SKM-1 (cell line): ENCODE results near the gene MYPOP.
A peak's percentile ranks its signal among the peaks of the same experiment; 100 is the strongest.
"Not testable (repeated sequence)": the region's sequence is repeated elsewhere in the genome, so short reads cannot be mapped to it uniquely, and the experiment has no call there.

ENCODE experiments used
- DNase-seq: peaks from one replicate; lab custom pipeline; 2025; ENCODE audit not compliant: unreplicated experiment; lab: John Stamatoyannopoulos, UW

MYPOP gene

DNA sequence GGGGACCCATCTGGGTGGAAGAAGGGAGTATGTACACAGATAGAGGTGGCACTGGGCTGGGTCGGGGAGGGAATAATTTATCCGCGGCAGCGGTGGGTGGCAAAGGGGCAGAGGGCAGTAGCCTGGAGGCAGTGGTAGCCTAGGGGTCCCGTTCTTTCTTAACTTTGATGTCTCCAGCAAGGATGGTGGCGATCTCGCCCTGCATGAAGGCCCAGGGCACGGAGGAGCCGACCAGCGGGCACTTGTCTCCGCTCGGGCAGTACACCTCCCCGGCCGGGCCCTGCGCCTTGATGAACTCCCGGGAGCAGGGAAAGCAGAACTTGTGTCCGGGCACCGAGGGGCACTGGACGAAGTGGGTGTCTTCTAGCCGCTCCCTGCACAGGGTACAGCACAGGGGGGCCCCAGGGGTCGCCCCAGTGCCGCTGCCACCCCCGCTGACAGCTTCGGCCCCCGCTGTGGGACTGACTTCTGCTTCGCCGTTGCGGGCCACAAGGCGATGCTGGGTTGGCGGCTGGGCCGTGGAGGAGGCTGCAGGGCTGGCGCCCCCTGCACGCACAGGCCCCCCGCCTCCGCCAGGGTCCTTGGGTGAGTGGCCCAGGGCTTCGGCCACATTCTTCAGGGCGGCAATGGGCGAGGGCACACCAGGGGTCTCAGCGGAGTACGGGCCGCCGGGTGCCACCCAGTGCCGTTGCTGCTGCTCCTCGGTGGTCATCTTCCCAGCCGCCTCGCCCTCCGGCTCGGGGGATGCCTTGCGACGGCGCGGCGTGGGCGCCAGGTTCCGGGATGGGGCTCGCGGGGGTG is 18.3 kb downstream of the MYPOP start:
- no peak for DNase-seq

DNA sequence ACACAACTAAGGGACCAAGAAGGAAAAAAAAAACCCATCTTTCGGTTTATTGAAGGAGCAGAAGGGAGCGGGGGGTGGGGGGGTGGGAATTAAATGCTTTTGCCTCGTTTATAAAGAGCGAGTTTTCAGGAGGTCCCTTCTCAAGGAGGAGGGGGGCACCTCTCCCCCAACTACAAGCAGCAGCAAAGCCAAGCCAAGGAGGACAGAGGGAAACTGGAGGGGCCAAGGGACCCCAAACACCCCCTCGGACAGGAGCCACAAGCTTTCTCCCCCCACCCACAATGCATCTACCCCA is 18.9 kb downstream of the MYPOP start:
- no peak for DNase-seq

DNA sequence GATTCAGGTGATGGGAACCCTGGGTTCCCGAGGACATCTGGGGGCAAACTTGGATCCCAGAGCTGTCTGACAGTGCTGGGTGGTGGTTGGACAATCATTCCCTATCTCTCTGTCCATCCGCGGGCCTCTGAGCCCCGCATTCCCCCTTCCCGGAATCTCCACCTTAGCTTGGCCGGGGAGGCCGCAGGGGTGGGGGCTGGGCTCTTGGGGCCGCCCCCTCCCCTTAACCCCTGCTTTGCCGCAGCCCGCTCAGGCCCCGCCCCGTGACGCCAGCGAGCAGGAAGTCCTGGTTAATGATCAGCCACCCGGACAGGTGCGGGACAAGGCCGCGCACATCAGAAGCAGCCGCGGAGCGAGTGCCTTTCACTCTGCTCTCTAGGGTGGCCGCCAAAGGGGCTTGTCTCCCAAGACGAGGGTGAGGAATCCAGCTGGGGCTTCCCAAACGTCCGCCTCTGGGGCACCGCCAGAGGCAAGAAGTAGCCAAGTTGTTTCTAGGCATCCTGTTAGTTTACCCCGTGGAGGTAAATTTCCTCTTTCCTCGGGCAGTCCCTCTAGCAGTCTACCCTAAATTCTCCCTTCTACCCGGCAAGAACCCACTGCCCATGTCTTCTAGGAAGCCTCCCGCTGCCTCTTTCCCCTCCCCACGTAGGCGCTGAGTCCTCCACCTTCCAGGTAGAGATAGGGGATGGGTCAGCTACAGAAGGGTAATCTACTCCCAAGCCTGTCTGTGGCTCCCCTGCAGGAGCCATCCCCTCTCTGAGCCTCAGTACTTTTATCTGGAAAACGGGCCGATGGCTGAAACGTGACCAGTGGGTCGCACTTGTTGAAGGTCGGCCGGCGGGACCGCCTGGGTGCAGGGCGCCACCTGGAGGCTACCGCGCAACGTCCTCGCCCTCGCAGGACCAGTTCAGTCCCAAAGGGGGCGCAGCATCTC is 19.5 kb downstream of the MYPOP start:
- peak; percentile 30 for DNase-seq

DNA sequence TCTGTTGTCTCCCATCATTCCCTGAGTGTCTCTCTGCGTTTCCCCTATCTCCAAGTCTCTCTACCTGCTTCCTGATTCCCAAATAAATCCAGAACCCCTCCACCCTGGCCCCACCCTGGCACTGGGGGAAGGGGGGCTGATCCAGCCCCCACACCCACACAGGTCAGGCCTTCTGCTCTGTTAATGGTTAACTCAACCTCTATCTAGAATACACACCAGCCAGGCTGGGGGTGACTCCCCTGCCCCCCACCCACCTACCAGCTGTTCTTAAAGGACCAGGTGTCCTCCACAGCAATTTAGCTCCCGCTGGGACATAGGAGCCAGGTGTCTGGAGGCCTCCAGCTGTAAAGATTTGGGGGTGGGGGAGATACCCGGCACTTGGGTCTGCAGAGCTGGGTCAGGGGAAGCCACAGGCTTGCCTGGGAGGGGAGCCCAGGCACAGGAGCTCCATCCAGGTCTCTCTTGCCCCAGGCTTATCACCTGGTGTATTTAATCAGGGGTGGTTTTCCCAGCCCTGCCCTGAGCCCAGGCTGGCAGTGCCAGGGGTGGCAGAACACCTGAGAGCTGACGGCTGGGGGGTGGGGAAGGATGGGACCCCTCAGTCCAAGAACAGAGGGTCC is 20.4 kb downstream of the MYPOP start:
- DNase-seq = no peak

DNA sequence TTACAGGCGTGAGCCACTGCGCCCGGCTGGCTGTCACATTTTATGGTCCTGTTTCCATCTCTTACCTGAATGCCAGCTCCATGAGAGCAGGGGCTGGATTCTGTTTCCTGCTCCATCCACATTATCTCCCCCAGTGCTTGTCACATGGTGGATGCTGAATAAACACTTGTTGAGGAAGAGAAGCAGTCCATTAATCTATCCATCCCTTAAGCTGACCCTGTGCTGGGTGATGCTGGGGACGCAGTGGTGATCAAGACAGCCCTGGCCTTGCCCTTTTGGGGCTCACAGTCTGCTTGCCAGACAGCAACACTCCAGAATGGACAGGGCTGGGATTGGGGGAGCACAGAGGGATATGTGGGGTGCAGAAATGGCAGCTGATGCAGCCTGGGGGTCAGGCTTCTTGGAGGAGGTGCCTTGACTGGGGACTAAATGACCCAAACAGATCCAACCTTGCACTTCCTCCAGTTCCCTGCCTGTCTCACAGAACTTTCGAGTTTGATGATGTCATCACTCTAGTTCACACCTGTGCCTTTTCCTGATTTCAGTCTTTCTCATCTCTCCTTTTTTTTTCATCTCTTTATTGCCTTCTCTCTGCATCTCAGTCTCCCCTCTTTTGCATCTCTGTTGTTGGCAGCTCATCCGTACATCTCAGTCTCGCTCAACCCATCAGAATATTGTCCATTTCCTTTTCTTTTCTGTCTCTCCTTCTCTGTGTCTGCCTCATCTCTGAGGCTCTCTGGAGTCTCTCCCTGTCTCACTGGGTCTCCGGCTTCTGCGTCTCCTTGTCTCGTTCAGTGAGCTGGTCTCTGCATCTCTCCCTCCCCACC is 21.1 kb downstream of the MYPOP start:
- no peak for DNase-seq

DNA sequence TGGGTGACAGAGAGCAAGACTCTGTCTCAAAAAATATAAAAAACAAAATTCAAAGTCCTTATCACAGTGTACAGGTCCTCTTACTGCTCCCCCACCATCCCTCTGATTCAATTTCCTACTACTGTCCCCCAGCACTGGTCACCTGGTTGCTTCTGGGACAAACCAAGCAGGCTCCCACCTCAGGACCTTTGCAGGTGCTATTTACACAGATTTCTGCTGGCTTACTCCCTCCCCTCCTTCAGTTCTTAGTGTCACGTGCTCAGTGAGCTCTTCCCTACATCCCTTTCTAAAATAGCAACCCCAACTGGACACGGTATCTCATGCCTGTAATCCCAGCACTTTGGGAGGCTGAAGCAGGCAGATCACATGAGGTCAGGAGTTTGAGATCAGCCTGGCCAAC is 22.4 kb downstream of the MYPOP start:
- no peak for DNase-seq

DNA sequence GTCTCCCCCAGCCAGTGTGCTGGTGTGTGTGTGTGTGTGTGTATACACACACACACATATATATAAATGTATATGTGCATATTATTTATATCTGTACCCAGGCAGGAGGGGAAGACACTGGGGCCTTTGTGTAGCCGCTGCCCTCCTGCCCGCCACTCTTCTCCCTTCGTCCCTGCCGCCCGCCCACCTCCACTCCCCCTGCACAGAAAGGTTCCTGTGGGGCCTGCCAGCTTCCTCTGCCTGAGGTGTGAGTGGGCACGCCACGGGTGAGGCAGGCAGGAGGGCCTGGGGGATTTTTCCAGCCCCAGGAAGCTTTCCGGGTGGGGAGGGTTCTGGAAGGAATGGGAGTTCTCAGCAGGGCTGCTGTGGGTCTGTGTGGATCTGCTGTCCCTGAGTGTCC is 23.4 kb downstream of the MYPOP start:
- no peak for DNase-seq

DNA sequence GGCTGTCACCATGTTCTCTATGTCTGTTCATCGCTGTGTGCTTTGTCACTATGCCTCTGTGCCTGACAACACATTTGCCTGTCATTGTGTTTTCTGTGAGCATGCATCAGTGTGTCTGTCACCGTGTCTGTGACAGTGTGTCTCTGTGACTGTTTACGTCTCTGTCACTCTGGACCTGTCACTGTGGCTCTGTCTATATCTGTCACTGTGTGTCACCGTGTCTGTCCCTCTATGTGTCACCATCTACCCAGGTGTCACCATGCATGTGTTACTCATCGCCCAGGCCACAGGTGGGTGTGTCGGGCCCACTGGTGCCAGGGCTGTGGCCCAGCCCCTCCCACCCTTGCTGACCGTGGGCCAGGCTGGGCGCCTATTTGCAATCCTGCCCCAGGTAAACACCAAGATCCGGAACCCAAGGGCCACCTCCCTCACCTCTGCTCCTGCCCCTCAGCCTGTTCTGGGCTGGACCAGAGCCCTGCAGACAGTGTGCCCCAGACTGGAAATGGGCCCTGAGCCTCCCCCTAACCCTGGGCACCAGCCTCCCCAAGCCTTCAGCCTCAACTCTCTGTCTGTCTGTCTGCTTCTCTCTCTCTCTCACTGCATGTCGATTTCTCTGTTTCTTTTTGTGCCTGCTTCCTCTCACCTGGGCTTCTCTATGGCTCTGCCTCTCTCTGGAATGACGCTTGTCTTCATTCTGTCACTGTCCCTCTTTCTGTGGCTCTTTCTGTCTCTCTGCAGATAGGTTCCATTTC is 24.2 kb downstream of the MYPOP start:
- no peak for DNase-seq

DNA sequence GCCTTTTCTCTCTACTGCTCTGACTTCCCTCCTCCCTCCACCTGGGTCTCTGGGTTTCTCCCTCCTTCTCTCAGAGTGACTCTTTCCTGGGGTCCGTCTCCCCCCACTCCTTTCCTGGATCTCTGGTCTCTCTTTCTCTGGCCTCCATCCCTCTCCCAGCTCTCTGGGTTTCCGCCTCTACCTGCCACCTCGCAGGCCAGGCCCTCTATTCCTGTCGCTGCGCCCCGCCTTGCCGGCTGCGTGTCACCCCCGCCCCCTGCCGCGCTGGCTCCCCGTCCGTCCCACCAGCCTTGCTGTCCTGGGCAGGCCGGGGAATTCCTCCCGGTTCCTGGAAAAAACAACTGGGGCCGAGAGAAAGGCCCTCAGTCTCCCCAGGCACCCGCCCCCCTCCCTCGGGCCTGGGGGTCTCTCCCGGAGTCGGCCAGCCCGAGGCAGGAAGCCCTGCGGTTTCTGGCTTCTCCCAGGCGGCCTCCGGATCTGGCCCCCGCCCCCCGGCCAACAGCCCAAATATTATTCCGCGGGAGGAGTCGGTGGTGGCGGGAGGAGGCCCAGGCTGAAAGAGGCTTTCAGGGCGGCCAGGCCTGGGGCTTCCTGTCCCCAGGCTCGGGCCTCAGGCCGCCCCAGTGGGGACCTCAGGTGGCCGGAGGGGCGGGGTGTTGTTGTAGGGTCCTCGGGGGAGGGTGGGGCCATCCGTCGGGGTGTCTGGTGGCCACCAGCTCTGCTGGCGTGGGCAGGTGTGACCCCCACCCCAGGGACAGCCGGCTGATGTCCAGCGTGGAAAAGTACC is 25.8 kb downstream of the MYPOP start:
- no peak for DNase-seq

DNA sequence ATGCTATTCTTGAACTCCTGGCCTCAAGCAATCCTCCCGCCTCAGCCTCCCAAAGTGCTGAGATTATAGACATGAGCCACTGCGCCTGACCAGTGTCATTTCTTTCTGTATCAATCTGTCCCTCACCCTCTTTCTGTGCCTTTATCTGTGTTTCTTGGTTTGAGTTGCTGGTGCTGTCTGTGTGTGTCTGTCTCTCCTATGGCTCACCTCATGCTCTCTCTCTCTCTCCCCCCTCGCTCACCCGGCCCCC is 26.3 kb downstream of the MYPOP start:
- no peak for DNase-seq

DNA sequence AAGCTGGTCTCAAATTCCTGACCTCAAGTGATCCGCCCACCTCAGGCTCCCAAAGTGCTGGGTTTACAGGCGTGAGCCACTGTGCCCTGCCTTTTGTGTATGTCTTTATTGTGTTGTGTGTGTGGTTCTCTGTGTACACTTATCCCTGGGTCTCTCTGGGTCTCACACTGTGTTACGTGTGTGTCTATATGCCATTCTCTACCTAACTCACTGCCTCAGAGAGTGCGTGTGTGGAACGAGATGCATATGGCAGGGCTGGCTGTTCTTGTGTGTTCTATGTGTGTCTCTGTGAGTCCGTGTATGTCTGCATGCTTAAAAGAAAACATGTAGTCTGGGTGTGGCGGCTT is 27.8 kb downstream of the MYPOP start:
- DNase-seq = no peak

DNA sequence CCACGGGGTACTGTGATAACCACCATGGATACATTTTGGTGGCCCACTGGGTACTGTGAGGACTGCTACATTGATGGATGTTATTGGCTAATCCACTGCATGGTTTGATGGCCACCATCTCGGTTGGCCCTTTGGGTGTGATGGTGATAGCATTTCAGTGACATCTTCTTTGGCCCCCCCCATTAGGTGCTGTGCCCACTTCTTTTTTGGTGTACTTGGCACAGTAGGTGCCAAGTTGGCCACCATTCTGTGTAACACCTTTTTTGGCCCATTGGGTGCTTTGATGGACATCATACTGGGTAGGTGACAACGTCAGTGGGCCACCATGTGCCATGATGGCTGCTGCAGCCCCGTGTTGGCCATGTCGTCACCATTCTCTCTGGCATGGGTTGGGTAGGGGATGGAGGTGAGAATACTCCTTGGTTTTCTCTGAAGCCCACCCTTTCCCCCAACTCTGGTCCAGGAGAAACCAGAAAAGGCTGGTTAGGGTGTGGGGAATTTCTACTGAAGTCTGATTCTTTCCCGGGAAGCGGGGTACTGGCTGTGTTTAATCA is 29.1 kb downstream of the MYPOP start:
- no peak for DNase-seq

DNA sequence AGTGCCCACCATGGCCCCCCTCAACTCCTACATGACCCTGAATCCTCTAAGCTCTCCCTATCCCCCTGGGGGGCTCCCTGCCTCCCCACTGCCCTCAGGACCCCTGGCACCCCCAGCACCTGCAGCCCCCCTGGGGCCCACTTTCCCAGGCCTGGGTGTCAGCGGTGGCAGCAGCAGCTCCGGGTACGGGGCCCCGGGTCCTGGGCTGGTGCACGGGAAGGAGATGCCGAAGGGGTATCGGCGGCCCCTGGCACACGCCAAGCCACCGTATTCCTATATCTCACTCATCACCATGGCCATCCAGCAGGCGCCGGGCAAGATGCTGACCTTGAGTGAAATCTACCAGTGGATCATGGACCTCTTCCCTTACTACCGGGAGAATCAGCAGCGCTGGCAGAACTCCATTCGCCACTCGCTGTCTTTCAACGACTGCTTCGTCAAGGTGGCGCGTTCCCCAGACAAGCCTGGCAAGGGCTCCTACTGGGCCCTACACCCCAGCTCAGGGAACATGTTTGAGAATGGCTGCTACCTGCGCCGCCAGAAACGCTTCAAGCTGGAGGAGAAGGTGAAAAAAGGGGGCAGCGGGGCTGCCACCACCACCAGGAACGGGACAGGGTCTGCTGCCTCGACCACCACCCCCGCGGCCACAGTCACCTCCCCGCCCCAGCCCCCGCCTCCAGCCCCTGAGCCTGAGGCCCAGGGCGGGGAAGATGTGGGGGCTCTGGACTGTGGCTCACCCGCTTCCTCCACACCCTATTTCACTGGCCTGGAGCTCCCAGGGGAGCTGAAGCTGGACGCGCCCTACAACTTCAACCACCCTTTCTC is 30.1 kb downstream of the MYPOP start:
- DNase-seq = no peak

DNA sequence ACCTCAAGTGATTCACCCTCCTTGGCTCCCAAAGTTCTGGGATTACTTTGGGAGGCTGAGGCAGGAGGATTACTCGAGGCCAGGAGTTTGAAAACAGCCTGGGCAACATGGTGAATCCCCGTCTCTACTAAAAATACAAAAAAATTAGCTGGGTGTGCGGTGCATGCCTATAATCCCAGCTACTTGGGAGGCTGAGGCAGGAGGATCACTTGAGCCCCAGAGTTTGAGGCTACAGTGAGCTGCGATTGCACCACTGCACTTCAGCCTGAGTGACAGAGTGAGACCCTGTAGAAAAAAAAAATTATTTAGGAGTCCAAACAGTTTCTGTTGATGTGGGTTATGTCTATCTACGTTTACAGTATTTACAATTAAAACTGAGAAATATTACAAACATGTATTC is 31.6 kb downstream of the MYPOP start:
- DNase-seq = no peak

DNA sequence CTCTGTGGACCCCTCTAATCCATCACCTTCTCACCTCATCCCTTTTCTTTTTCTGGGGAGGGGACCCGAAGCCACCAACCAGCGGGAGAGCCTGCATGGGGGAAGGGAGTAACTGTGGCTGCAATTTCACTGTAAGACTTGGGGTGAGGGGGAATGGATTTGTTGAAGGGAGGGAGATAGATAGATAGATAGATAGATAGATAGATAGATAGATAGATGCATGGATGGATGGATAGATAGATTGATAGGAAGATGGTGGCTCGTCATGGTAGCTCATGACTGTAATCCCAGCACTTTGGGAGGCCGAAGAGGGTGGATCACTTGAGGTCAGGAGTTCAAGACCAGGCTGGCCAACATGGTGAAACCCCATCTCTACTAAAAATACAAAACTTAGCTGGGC is 35.2 kb downstream of the MYPOP start:
- DNase-seq = not testable (repeated sequence)

DNA sequence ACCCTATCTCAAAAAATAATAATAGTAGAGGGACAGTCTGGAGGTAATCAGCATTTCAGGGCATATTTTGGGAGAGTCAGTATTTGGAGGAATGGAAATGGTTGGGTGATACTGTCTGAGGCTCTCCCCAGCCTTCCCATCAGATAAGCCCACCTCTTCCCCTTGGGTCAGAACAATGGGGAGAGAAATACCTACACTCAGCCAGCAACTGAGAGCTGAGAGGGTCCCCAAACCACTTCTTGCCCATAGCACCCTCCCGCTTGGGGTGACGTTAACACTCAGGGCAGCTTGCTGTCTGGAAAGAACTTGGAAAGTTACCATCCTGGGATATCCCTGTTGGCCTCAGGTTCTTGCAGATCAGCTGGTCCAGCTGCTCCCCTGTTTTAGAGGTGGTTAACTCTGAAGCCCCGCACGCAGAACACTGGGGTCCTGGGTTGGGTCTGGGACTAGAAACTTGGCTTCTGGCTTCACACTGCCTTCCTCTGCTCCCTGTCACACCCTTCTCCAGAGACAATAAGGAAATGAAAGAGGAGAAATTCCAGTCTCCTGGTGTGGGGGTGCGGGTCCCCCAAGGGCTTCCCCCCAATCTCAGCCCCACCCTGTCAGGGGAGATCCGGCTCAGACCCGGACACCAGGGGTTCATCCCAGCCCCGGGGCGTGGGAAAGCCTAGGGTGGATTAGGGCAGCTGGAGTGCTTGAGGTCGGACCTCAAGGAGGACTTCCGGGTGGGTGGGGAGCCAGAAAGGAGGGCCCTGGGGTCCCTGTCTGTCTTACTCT is 35.8 kb downstream of the MYPOP start:
- no peak for DNase-seq

DNA sequence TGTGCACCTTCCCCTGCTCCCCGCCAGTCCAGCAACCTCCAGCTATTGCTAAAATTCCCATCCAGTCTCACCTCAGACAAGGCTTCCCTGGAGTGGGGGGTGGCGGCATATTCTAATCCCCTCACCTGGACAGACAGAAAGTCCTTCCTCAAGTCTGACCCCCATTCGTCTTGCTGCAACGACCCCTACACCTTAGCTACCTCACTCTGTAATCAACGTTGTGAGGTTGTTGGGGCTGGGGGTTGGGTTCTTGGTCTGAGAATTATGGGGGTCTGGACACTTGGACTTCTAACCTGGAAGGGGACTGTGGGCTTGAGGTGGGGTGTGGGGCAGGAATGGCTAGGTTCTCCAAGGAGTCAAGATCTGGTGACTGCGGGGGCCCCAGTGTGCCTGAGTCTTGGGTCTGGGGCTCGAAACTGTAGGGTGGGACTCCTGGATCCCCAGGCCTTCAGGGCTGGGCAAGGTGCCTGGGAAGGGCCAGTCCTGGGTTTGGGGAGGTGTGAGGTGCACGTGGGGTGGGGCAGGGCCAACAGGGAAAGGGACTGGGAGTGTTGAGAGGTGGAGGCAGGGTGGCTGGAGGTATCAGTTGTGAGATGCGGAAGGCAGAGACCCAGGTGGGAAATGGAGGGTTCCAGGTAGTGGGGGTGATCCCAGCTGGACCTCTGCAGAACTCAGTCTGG is 37.0 kb downstream of the MYPOP start:
- no peak for DNase-seq
